Measurements from ENCODE around the gene WBP2.
A peak's percentile ranks its signal among the peaks of the same experiment; 100 is the strongest.

WBP2 gene

DNA sequence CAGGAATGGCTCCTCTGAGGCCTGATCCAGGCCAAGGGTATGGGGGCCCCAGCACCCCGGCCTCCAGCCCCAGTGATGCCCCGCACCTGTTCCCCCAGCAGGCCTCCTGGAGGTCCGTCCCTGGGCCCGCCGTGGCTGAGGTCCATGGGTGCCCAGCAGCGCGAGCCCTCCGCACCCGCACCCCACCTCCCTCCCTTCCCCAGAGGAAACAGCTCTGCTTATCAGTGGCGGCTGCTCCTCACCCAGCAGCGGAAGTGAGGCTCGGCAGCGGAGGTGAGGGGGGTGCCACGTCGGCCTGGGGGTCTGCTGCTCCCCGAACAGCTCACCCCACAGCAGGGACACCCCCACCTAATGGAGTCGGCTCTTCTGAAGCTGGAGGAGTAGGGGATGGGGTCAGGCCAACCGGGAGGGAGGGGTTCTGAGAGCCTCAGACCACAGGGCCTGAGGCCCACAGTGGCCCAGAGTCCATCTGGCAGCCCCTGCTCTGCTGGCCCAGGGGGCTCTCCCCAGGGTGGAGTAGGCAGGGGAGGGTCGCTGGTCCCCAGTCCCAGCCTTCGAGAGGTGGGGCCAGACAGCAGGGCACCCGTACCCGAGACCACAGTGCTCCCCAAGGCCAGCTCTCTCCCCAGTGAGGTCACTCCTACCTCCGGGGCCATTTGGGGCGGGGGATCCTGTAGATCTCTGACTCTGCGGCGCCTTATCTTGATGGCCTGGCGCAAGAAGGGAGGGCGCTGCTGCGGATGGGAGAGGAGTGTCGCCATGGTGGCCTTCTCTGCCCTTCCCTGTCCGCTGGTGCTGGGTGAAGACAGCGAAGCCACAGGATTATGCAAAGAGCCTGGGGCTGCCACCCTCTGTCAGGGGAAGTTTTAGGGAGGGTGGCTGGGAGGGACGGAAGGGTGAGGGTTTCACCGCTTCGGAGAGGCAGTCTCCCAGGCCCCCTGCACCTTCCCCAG is 11.3 kb downstream of the WBP2 start, which contains the start of gene UNC13D:
TSS of gene UNC13D (minus strand) at position 828 of the 953 bp plus-strand sequence. CDS start at position 761, 67 bp downstream.
- H2BK5ac ChIP-seq (ENCODE audit: low read depth, low read length, poor library complexity): peak within 1 kb of the TSS; percentile 24
- H3K27me3 ChIP-seq (ENCODE audit: insufficient read depth, low read length): no peaks in the 10 kb centered on the region
- H3K4ac ChIP-seq (ENCODE audit: low read depth, low read length): peak within 1 kb of the TSS; percentile 25
- H2AK5ac ChIP-seq (ENCODE audit: low read length): peak within 1 kb of the TSS; percentile 70
- peak within 1 kb of the TSS; percentile 0 for H3K4me2 ChIP-seq (ENCODE audit: low read length)
- H3K14ac ChIP-seq (ENCODE audit: low read length): peak within 1 kb of the TSS; percentile 72
- H4K91ac ChIP-seq (ENCODE audit: low read depth, low read length): peak within 1 kb of the TSS; percentile 93
- peak within 1 kb of the TSS; percentile 48 for H3K18ac ChIP-seq (ENCODE audit: low read length)
- no peaks in the 10 kb centered on the region for H3K79me2 ChIP-seq (ENCODE audit: control insufficient read depth, insufficient read depth, low read length, poor library complexity)
- H3K9ac ChIP-seq (ENCODE audit: low read length): no peak within 1 kb of the TSS
- H3K23ac ChIP-seq (ENCODE audit: low read length): no peak within 1 kb of the TSS
- WGBS (ENCODE audit: extremely low coverage, insufficient coverage, insufficient read length): no CpG with 5 or more reads among the region's 35 CpGs
- peak within 1 kb of the TSS; percentile 1 for H2AFZ ChIP-seq (ENCODE audit: insufficient read depth, low read length, poor library complexity)
- peak within 1 kb of the TSS; percentile 67 for H4K8ac ChIP-seq (ENCODE audit: low read depth, low read length)
- H3K79me1 ChIP-seq (ENCODE audit: low read length): peaks cover 14% of the 10 kb centered on the region
- peaks cover 2% of the 10 kb centered on the region for H3K9me3 ChIP-seq (ENCODE audit: insufficient read depth, low read depth, low read length)
- H4K12ac ChIP-seq (ENCODE audit: low read depth, low read length): peak within 1 kb of the TSS; percentile 60
- peak; percentile 78 to 82 for DNase-seq
- no peak within 1 kb of the TSS for H3K4me3 ChIP-seq (ENCODE audit: low read depth, low read length)
- peak within 1 kb of the TSS; percentile 25 for H3K27ac ChIP-seq (ENCODE audit: low read depth, low read length)
- H3K4me1 ChIP-seq (ENCODE audit: control insufficient read depth in 1 of 2, insufficient read depth in 2 of 2, low read length in 2 of 2): peaks cover 17 to 24% of the 10 kb centered on the region in 2 experiments
- H3K36me3 ChIP-seq (ENCODE audit: control insufficient read depth in 1 of 2, insufficient read depth in 2 of 2, low read length in 2 of 2): peaks cover 27 to 29% of the 10 kb centered on the region in 2 experiments
- H2BK120ac ChIP-seq (ENCODE audit: insufficient read depth, low read length, poor library complexity): peak within 1 kb of the TSS; percentile 82
- peak within 1 kb of the TSS; percentile 62 for H2BK12ac ChIP-seq (ENCODE audit: low read length)

DNA sequence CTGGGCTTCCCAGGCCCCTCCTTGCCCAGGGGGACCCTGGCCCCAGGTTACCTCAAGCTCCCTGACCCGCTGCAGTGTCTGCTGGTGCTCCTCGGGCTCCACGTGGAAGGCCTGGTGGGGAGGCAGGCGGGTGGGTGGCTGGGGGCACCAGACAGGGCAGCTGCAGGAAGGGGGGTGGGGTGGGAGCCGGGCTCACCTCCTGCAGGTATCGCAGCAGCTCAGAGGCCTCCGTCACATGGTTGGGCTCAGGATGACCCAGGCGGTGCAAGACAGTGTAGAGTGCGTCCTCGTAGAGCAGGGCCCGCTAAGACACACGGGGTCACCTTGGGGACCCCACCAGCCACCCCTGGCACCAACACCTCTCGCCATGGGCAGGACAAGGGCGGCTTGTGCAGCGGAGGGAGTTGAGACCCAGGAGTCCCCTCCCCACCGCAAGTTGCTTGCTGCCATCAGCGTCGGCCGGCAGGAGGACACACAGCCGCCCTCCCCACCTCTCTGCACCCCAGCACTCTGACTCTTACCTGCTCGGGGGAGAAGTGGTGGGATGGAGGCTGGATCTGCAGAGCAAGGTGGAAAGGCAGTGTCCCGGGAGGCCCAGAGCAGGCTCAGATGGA is 12.1 kb downstream of the WBP2 start:
- H3K4me3 ChIP-seq (ENCODE audit: low read depth, low read length): no peak overlapping the region
- no peak overlapping the region for H3K23ac ChIP-seq (ENCODE audit: low read length)
- H4K91ac ChIP-seq (ENCODE audit: low read depth, low read length): peak overlapping the region; percentile 78
- peak overlapping the region; percentile 13 for H2BK12ac ChIP-seq (ENCODE audit: low read length)
- no peak overlapping the region for H3K4ac ChIP-seq (ENCODE audit: low read depth, low read length)
- no peak overlapping the region for H4K8ac ChIP-seq (ENCODE audit: low read depth, low read length)
- no peaks in the 10 kb centered on the region for H3K79me2 ChIP-seq (ENCODE audit: control insufficient read depth, insufficient read depth, low read length, poor library complexity)
- no peak overlapping the region for H3K9ac ChIP-seq (ENCODE audit: low read length)
- peak overlapping the region; percentile 4 for H2AK5ac ChIP-seq (ENCODE audit: low read length)
- no peak overlapping the region for H3K14ac ChIP-seq (ENCODE audit: low read length)
- H2AFZ ChIP-seq (ENCODE audit: insufficient read depth, low read length, poor library complexity): no peak overlapping the region
- no CpG with 5 or more reads among the region's 22 CpGs for WGBS (ENCODE audit: extremely low coverage, insufficient coverage, insufficient read length)
- H3K18ac ChIP-seq (ENCODE audit: low read length): no peak overlapping the region
- no peak overlapping the region for H2BK120ac ChIP-seq (ENCODE audit: insufficient read depth, low read length, poor library complexity)
- no peak overlapping the region for H3K27ac ChIP-seq (ENCODE audit: low read depth, low read length)
- DNase-seq: no peak
- no peak overlapping the region for H4K12ac ChIP-seq (ENCODE audit: low read depth, low read length)
- H3K4me2 ChIP-seq (ENCODE audit: low read length): no peak overlapping the region
- H2BK5ac ChIP-seq (ENCODE audit: low read depth, low read length, poor library complexity): no peak overlapping the region
- peaks cover 17 to 24% of the 10 kb centered on the region in 2 experiments for H3K4me1 ChIP-seq (ENCODE audit: control insufficient read depth in 1 of 2, insufficient read depth in 2 of 2, low read length in 2 of 2)
- no peaks in the 10 kb centered on the region for H3K27me3 ChIP-seq (ENCODE audit: insufficient read depth, low read length)
- peaks cover 21 to 22% of the 10 kb centered on the region in 2 experiments for H3K36me3 ChIP-seq (ENCODE audit: control insufficient read depth in 1 of 2, insufficient read depth in 2 of 2, low read length in 2 of 2)
- peaks cover 14% of the 10 kb centered on the region for H3K79me1 ChIP-seq (ENCODE audit: low read length)
- H3K9me3 ChIP-seq (ENCODE audit: insufficient read depth, low read depth, low read length): peaks cover 2% of the 10 kb centered on the region

DNA sequence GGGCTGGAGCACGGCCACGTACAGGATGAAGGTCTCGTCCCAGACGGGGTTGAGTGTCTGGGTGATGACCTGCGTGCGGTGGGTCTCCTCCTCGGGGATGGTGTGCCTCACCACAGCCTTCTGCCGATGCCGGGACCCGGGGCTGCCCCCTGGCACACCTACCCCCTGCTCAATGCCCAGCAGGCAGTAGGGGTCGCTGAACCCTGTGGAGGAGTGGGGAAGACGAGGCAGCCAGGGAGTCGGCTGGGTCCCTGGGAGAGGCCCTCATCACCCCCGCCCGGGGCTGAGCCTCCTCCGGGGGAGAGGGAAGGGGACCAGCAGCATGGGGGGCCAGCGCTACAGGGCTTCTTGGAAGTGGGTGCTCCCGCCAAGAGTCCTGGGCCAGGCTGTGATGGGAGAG is 12.7 kb downstream of the WBP2 start:
- Histone ChIP-seq H4K91ac (ENCODE audit: low read depth, low read length) (no peak overlapping the region), H2BK12ac (ENCODE audit: low read length) (no peak overlapping the region), H2AFZ (ENCODE audit: insufficient read depth, low read length, poor library complexity) (no peak overlapping the region), H3K27ac (ENCODE audit: low read depth, low read length) (no peak overlapping the region), H3K27me3 (ENCODE audit: insufficient read depth, low read length) (no peaks in the 10 kb centered on the region), H3K4me3 (ENCODE audit: low read depth, low read length) (no peak overlapping the region), H3K36me3 (ENCODE audit: control insufficient read depth in 1 of 2, insufficient read depth in 2 of 2, low read length in 2 of 2) (peaks cover 14 to 16% of the 10 kb centered on the region in 2 experiments), H3K79me1 (ENCODE audit: low read length) (peaks cover 14% of the 10 kb centered on the region), H4K8ac (ENCODE audit: low read depth, low read length) (no peak overlapping the region), H2AK5ac (ENCODE audit: low read length) (peak overlapping the region; percentile 21), H3K9me3 (ENCODE audit: insufficient read depth, low read depth, low read length) (peaks cover 2% of the 10 kb centered on the region), H3K14ac (ENCODE audit: low read length) (no peak overlapping the region), H3K4me1 (ENCODE audit: control insufficient read depth in 1 of 2, insufficient read depth in 2 of 2, low read length in 2 of 2) (peaks cover 17 to 24% of the 10 kb centered on the region in 2 experiments), H3K79me2 (ENCODE audit: control insufficient read depth, insufficient read depth, low read length, poor library complexity) (no peaks in the 10 kb centered on the region), H3K9ac (ENCODE audit: low read length) (no peak overlapping the region), H3K18ac (ENCODE audit: low read length) (no peak overlapping the region), H3K4me2 (ENCODE audit: low read length) (no peak overlapping the region), H3K4ac (ENCODE audit: low read depth, low read length) (no peak overlapping the region), H2BK120ac (ENCODE audit: insufficient read depth, low read length, poor library complexity) (no peak overlapping the region), H2BK5ac (ENCODE audit: low read depth, low read length, poor library complexity) (no peak overlapping the region), H3K23ac (ENCODE audit: low read length) (no peak overlapping the region), H4K12ac (ENCODE audit: low read depth, low read length) (no peak overlapping the region)
- whole genome bisulfite sequencing (ENCODE audit: extremely low coverage, insufficient coverage, insufficient read length): no CpG with 5 or more reads among the region's 18 CpGs
- DNase-seq: no peak

DNA sequence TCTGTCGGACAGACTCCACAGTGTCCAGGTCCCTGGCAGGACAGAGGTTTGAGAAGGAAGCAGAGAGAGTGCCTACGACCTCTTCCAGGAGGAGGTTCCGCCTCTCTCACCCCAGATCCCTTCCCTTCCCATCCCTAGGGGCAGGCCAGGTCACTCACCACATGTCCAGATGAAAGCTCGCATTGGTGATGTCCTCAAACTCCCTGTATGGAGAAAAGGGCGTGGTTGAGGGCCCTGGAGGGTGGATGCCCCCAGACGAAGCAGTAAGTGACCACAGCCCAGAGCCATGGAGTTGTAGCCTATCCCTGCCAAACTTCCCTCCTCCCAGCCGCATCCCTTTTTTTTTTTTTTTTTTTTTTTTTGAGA is 14.4 kb downstream of the WBP2 start:
- H3K23ac ChIP-seq (ENCODE audit: low read length): no peak overlapping the region
- no peak overlapping the region for H3K9ac ChIP-seq (ENCODE audit: low read length)
- H3K4me2 ChIP-seq (ENCODE audit: low read length): no peak overlapping the region
- H3K4ac ChIP-seq (ENCODE audit: low read depth, low read length): no peak overlapping the region
- no peaks in the 10 kb centered on the region for H3K79me2 ChIP-seq (ENCODE audit: control insufficient read depth, insufficient read depth, low read length, poor library complexity)
- H3K4me1 ChIP-seq (ENCODE audit: control insufficient read depth in 1 of 2, insufficient read depth in 2 of 2, low read length in 2 of 2): peaks cover 12 to 17% of the 10 kb centered on the region in 2 experiments
- no peak overlapping the region for H2AFZ ChIP-seq (ENCODE audit: insufficient read depth, low read length, poor library complexity)
- no peak for DNase-seq
- no peak overlapping the region for H3K27ac ChIP-seq (ENCODE audit: low read depth, low read length)
- no peak overlapping the region for H4K8ac ChIP-seq (ENCODE audit: low read depth, low read length)
- WGBS (ENCODE audit: extremely low coverage, insufficient coverage, insufficient read length): no CpG with 5 or more reads among the region's 7 CpGs
- H2BK120ac ChIP-seq (ENCODE audit: insufficient read depth, low read length, poor library complexity): no peak overlapping the region
- H3K27me3 ChIP-seq (ENCODE audit: insufficient read depth, low read length): no peaks in the 10 kb centered on the region
- no peaks in the 10 kb centered on the region for H3K36me3 ChIP-seq (ENCODE audit: control insufficient read depth in 1 of 2, insufficient read depth in 2 of 2, low read length in 2 of 2)
- no peak overlapping the region for H2AK5ac ChIP-seq (ENCODE audit: low read length)
- no peak overlapping the region for H3K4me3 ChIP-seq (ENCODE audit: low read depth, low read length)
- no peak overlapping the region for H4K91ac ChIP-seq (ENCODE audit: low read depth, low read length)
- H3K14ac ChIP-seq (ENCODE audit: low read length): no peak overlapping the region
- no peak overlapping the region for H2BK12ac ChIP-seq (ENCODE audit: low read length)
- no peak overlapping the region for H2BK5ac ChIP-seq (ENCODE audit: low read depth, low read length, poor library complexity)
- no peaks in the 10 kb centered on the region for H3K9me3 ChIP-seq (ENCODE audit: insufficient read depth, low read depth, low read length)
- H4K12ac ChIP-seq (ENCODE audit: low read depth, low read length): no peak overlapping the region
- H3K79me1 ChIP-seq (ENCODE audit: low read length): peaks cover 11% of the 10 kb centered on the region
- H3K18ac ChIP-seq (ENCODE audit: low read length): no peak overlapping the region
